IMR-90 (cell line): ENCODE data around the gene INPP5D. TPM values are rescaled to one million over a fixed set of nuclear protein-coding genes. Genes with fewer than 3 reads are reported as not detected.

Source experiments
- ATAC-seq: fragments of 200-7000 bp; cut with Tn5 transposase; 2 replicates; pipeline ENCODE4 v1.9.1; 2020; ENCODE audit warnings: low read depth, mild to moderate bottlenecking, moderate library complexity
- BruUV-seq: library from RNA; stranded (reverse); fragments of 400-500 nt; replicated peaks from 2 replicates; lab custom pipeline; 2021; lab: Mats Ljungman, UMichigan
- CTCF ChIA-PET: fragments of 300-600 bp; formaldehyde crosslinking; extraction: SDS; loops from one replicate; lab custom pipeline; 2021; ENCODE audit warnings: antibody characterized with exemption; lab: Yijun Ruan, JAX
- POLR2A ChIA-PET: fragments of 300-600 bp; sonication (Branson Sonifier 250); formaldehyde crosslinking; loops from one replicate; lab custom pipeline; 2022; ENCODE audit warnings: antibody characterized with exemption; ENCODE audit not compliant: unreplicated experiment; lab: Charles Lee
- DNase-seq: peaks from one replicate; pipeline ENCODE4 v3.0.0; 2013
- H2AFZ ChIP-seq: replicated peaks from 2 replicates; pipeline ENCODE3; 2013; ENCODE audit warnings: low read length, mild to moderate bottlenecking; ENCODE audit not compliant: poor library complexity
- H2AK5ac ChIP-seq: 2 replicates; pipeline ENCODE4 v1.6.1; 2013; ENCODE audit warnings: low read depth, low read length, inconsistent platforms
- H2AK9ac ChIP-seq: replicated peaks from 2 replicates; pipeline ENCODE3; 2013; ENCODE audit warnings: mild to moderate bottlenecking, low read depth, low read length, moderate library complexity; ENCODE audit not compliant: poor library complexity
- H2BK120ac ChIP-seq: 2 replicates; pipeline ENCODE4 v1.6.1; 2013; ENCODE audit warnings: low read depth, low read length, inconsistent platforms
- H2BK15ac ChIP-seq: 3 replicates; pipeline ENCODE4 v1.6.1; 2013; ENCODE audit warnings: low read depth, low read length, inconsistent platforms
- H2BK20ac ChIP-seq: 2 replicates; pipeline ENCODE4 v1.6.1; 2013; ENCODE audit warnings: low read depth, mild to moderate bottlenecking, inconsistent platforms, low read length, moderate library complexity
- H2BK5ac ChIP-seq: 2 replicates; pipeline ENCODE4 v1.6.1; 2013; ENCODE audit warnings: mild to moderate bottlenecking, low read depth, low read length, inconsistent platforms; ENCODE audit not compliant: poor library complexity, severe bottlenecking
- H3K14ac ChIP-seq: replicated peaks from 2 replicates; pipeline ENCODE4 v1.6.1; 2013; ENCODE audit warnings: low read depth, low read length, inconsistent platforms
- H3K18ac ChIP-seq: 2 replicates; pipeline ENCODE4 v1.6.1; 2013; ENCODE audit warnings: low read depth, low read length, control low read depth
- H3K23ac ChIP-seq: 2 replicates; pipeline ENCODE4 v1.6.1; 2013; ENCODE audit warnings: low read depth, low read length, inconsistent platforms
- H3K27ac ChIP-seq: 2 replicates; pipeline ENCODE4 v1.5.1; 2013; ENCODE audit warnings: mild to moderate bottlenecking, control low read depth, low read length; ENCODE audit not compliant: insufficient read depth
- H3K27me3 ChIP-seq: 2 replicates; pipeline ENCODE4 v1.6.1; 2013; ENCODE audit warnings: low read length; ENCODE audit not compliant: control insufficient read depth, insufficient read depth
- H3K36me3 ChIP-seq: 2 replicates; pipeline ENCODE4 v1.6.1; 2013; ENCODE audit warnings: low read length, mixed read lengths; ENCODE audit not compliant: control insufficient read depth, insufficient read depth
- H3K4ac ChIP-seq: 2 replicates; pipeline ENCODE4 v1.6.1; 2013; ENCODE audit warnings: low read depth, low read length, inconsistent platforms
- H3K4me1 ChIP-seq: 2 replicates; pipeline ENCODE4 v1.6.1; 2013; ENCODE audit warnings: low read length, mixed read lengths; ENCODE audit not compliant: control insufficient read depth, insufficient read depth
- H3K4me2 ChIP-seq: 2 replicates; pipeline ENCODE4 v1.6.1; 2013; ENCODE audit warnings: low read depth, mild to moderate bottlenecking, control low read depth, low read length, moderate library complexity
- H3K4me3 ChIP-seq: 2 replicates; pipeline ENCODE4 v1.5.1; 2013; ENCODE audit warnings: low read depth, mild to moderate bottlenecking, control low read depth, low read length, moderate library complexity; ENCODE audit not compliant: insufficient read depth
- H3K56ac ChIP-seq: 2 replicates; pipeline ENCODE4 v1.6.1; 2013; ENCODE audit warnings: low read length, inconsistent platforms; ENCODE audit not compliant: insufficient read depth; ENCODE audit errors: extremely low read depth
- H3K79me1 ChIP-seq, 2 experiments: 2 replicates each; pipeline ENCODE4 v1.6.1; 2013; ENCODE audit warnings: low read length in 2 of 2, inconsistent platforms in 1 of 2, low read depth in 1 of 2
- H3K9ac ChIP-seq: 2 replicates; pipeline ENCODE4 v1.6.1; 2013; ENCODE audit warnings: low read depth, low read length, control low read depth
- H3K9me1 ChIP-seq: 2 replicates; pipeline ENCODE4 v1.6.1; 2013; ENCODE audit warnings: low read length, inconsistent platforms; ENCODE audit not compliant: insufficient read depth
- H3K9me3 ChIP-seq: 2 replicates; pipeline ENCODE4 v1.6.1; 2013; ENCODE audit warnings: low read length; ENCODE audit not compliant: control insufficient read depth, insufficient read depth
- H4K20me1 ChIP-seq: 2 replicates; pipeline ENCODE4 v1.6.1; 2013; ENCODE audit warnings: low read length, inconsistent platforms; ENCODE audit not compliant: insufficient read depth
- H4K5ac ChIP-seq: 2 replicates; pipeline ENCODE4 v1.6.1; 2013; ENCODE audit warnings: mild to moderate bottlenecking, low read depth, low read length, control low read depth
- H4K8ac ChIP-seq, 2 experiments: 2 replicates each; pipeline ENCODE4 v1.6.1; 2013; ENCODE audit warnings: low read depth in 2 of 2, low read length in 2 of 2, control low read depth in 1 of 2, inconsistent platforms in 1 of 2
- H4K91ac ChIP-seq: 2 replicates; pipeline ENCODE4 v1.6.1; 2013; ENCODE audit warnings: low read depth, low read length, inconsistent platforms; ENCODE audit not compliant: insufficient read depth
- BHLHE40 ChIP-seq: fragments of 150-350 bp; IDR thresholded peaks from 2 replicates; pipeline ENCODE4 v1.6.1; 2016; ENCODE audit warnings: mild to moderate bottlenecking, low read depth, low read length
- CHD1 ChIP-seq: IDR thresholded peaks from 2 replicates; pipeline ENCODE4 v1.6.1; 2012; ENCODE audit warnings: low read depth, low read length, improper control_type of control experiment
- FOS ChIP-seq: fragments of 150-350 bp; IDR thresholded peaks from 2 replicates; pipeline ENCODE4 v1.6.1; 2016; ENCODE audit warnings: low read depth, low read length
- MAZ ChIP-seq: IDR thresholded peaks from 2 replicates; pipeline ENCODE4 v1.6.1; 2012; ENCODE audit warnings: low read depth, mild to moderate bottlenecking, low read length, improper control_type of control experiment, moderate library complexity, borderline replicate concordance
- MXI1 ChIP-seq: IDR thresholded peaks from 2 replicates; pipeline ENCODE4 v1.6.1; 2012; ENCODE audit warnings: low read depth, mild to moderate bottlenecking, low read length, moderate library complexity, borderline replicate concordance
- NFE2L2 ChIP-seq: fragments of 150-350 bp; IDR thresholded peaks from 2 replicates; pipeline ENCODE4 v1.6.1; 2016; ENCODE audit warnings: low read depth, mild to moderate bottlenecking, low read length
- POLR2A ChIP-seq: IDR thresholded peaks from 2 replicates; pipeline ENCODE4 v1.6.1; 2012; ENCODE audit warnings: mild to moderate bottlenecking, low read depth, low read length
- RAD21 ChIP-seq: IDR thresholded peaks from 2 replicates; pipeline ENCODE4 v1.6.1; 2012; ENCODE audit warnings: low read length, improper control_type of control experiment
- RCOR1 ChIP-seq: IDR thresholded peaks from 2 replicates; pipeline ENCODE4 v1.6.1; 2012; ENCODE audit warnings: mild to moderate bottlenecking, low read length, improper control_type of control experiment; ENCODE audit not compliant: insufficient replicate concordance
- RFX5 ChIP-seq: IDR thresholded peaks from 2 replicates; pipeline ENCODE4 v1.8.0; 2012; ENCODE audit warnings: low read depth, mild to moderate bottlenecking, low read length, moderate library complexity
- SMC3 ChIP-seq: fragments of 150-350 bp; IDR thresholded peaks from 2 replicates; pipeline ENCODE4 v1.6.1; 2016; ENCODE audit warnings: low read depth, mild to moderate bottlenecking, antibody characterized with exemption, low read length, moderate library complexity
- WGBS, 2 experiments: methylation state at CpG; one replicate each; pipeline versions ENCODE4 v1.1.5 to v1.1.7; 2013; ENCODE audit warnings: missing lambda C conversion rate in 2 of 2; ENCODE audit not compliant: insufficient read length in 1 of 2; ENCODE audit errors: extremely low coverage in 2 of 2; 5-methylcytosine and 5-hydroxymethylcytosine counted together
- dilution Hi-C: fragments of 300-500 bp; cut with HindIII; formaldehyde crosslinking; loops from one replicate; pipeline ENCODE4 v1.14.3; 2018; ENCODE audit warnings: low sequenced_read_pairs; ENCODE audit not compliant: unreplicated experiment
- in situ Hi-C: fragments of 300-500 bp; cut with MboI; formaldehyde crosslinking; loops from 3 replicates; pipeline ENCODE4 v1.14.3; 2019; ENCODE audit warnings: low sequenced_read_pairs, inconsistent platforms, mixed read lengths
- intact Hi-C: fragments of 100-400 bp; cut with micrococcal nuclease; formaldehyde crosslinking; loops from 2 replicates; pipeline ENCODE4 v1.10.0; 2022
- polyA plus RNA-seq, 3 experiments: library from polyadenylated mRNA; depleted of rRNA; stranded (reverse); fragments of >200 nt; gene quantifications; 2 replicates each; pipeline ENCODE4 v1.2.3, GENCODE V29; 2012; ENCODE audit warnings: low replicate concordance in 1 of 3
- total RNA-seq: library from RNA; depleted of rRNA; stranded (reverse); fragments of >200 nt; gene quantifications from 2 replicates; pipeline ENCODE4 v1.2.3, GENCODE V29; 2012
- TF ChIP-seq, protein P1 (sequence below): fragments of 150-350 bp; IDR thresholded peaks from 2 replicates; pipeline ENCODE4 v1.6.1; 2017; ENCODE audit warnings: mild to moderate bottlenecking, antibody characterized with exemption, low read length, low read depth
- TF ChIP-seq, protein P2 (sequence below): fragments of 150-350 bp; IDR thresholded peaks from 2 replicates; pipeline ENCODE4 v1.6.1; 2016; ENCODE audit warnings: low read depth, mild to moderate bottlenecking, low read length, moderate library complexity, borderline replicate concordance

The INPP5D gene
- total and polyA plus RNA-seq, 2 of the 4 experiments (the other 2 are of a cell fraction) = 0.18 to 0.29 TPM

- Histone ChIP-seq H2BK120ac (no peak overlapping the region), H3K14ac (no peak overlapping the region), H4K8ac (no peak overlapping the region), H3K4me3 (no peak overlapping the region), H4K91ac (no peak overlapping the region), H3K9ac (no peak overlapping the region), H3K18ac (no peak overlapping the region), H2BK5ac (no peak overlapping the region), H2AFZ (no peak overlapping the region), H4K20me1 (no peaks in the 10 kb centered on the region), H3K4me2 (no peak overlapping the region), H2BK15ac (no peak overlapping the region), H3K4ac (no peak overlapping the region), H3K27ac (no peak overlapping the region), H3K79me1 (no peaks in the 10 kb centered on the region), H3K23ac (no peak overlapping the region), H3K9me3 (no peaks in the 10 kb centered on the region), H4K5ac (no peak overlapping the region), H2BK20ac (no peak overlapping the region), H3K9me1 (no peaks in the 10 kb centered on the region), H2AK9ac (no peak overlapping the region), H3K27me3 (peaks cover 9% of the 10 kb centered on the region), H3K36me3 (no peaks in the 10 kb centered on the region), H2AK5ac (no peak overlapping the region), H3K56ac (no peak overlapping the region), H3K4me1 (no peaks in the 10 kb centered on the region)
- 62% methylated on average over 6 of the region's 10 CpGs; no CpG with 5 or more reads in 1 of the 2 experiments for WGBS, 2 experiments
- in situ Hi-C loops = no loop called here
- TF ChIP-seq RCOR1 = no peak
- TF ChIP-seq, protein P1, sequence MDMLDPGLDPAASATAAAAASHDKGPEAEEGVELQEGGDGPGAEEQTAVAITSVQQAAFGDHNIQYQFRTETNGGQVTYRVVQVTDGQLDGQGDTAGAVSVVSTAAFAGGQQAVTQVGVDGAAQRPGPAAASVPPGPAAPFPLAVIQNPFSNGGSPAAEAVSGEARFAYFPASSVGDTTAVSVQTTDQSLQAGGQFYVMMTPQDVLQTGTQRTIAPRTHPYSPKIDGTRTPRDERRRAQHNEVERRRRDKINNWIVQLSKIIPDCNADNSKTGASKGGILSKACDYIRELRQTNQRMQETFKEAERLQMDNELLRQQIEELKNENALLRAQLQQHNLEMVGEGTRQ = no peak
- no peak for TF ChIP-seq CHD1
- no peak for TF ChIP-seq FOS
- no peak for TF ChIP-seq MAZ
- no peak for TF ChIP-seq NFE2L2
- TF ChIP-seq, protein P2, sequence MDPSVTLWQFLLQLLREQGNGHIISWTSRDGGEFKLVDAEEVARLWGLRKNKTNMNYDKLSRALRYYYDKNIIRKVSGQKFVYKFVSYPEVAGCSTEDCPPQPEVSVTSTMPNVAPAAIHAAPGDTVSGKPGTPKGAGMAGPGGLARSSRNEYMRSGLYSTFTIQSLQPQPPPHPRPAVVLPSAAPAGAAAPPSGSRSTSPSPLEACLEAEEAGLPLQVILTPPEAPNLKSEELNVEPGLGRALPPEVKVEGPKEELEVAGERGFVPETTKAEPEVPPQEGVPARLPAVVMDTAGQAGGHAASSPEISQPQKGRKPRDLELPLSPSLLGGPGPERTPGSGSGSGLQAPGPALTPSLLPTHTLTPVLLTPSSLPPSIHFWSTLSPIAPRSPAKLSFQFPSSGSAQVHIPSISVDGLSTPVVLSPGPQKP = no peak
- no peak for TF ChIP-seq BHLHE40
- TF ChIP-seq RFX5 = no peak
- no peak for TF ChIP-seq POLR2A
- TF ChIP-seq RAD21 = no peak
- TF ChIP-seq SMC3 = no peak
- TF ChIP-seq MXI1 = no peak
- ChIA-PET CTCF (no interaction called here), POLR2A (no interaction called here)
- no peak for DNase-seq
- BruUV-seq = no TSS peak
- intact Hi-C loops = no loop called here
- dilution Hi-C loops = no loop called here
- ATAC-seq = no peak
Measured at GRCh38 chr2:233108611-233109490, 48.7 kb downstream of the INPP5D start.
